PFSK-1 (cell line): ENCODE results near the gene CALY.

Experiments used
- FOXP2 ChIP-seq: optimal IDR thresholded peaks from 2 replicates; pipeline ENCODE3; 2011; ENCODE audit warnings: borderline replicate concordance, control low read depth, inconsistent platforms; ENCODE audit not compliant: insufficient read depth; ENCODE audit errors: extremely low read length, extremely low read depth
- POLR2AphosphoS5 ChIP-seq: IDR thresholded peaks from 2 replicates; pipeline ENCODE4 v1.6.1; 2012; ENCODE audit warnings: low read depth, mild to moderate bottlenecking, control low read depth, low read length, moderate library complexity
- TAF1 ChIP-seq: IDR thresholded peaks from 2 replicates; pipeline ENCODE4 v1.6.1; 2012; ENCODE audit warnings: low read length, control low read depth, borderline replicate concordance; ENCODE audit not compliant: insufficient read depth
- TF ChIP-seq, protein P1 (sequence below), 2 experiments: IDR thresholded peaks; 2 replicates each; pipeline versions ENCODE4 v1.6.1 to v1.8.0; 2011 to 2012; ENCODE audit warnings: low read depth in 2 of 2, low read length in 2 of 2, control low read depth in 1 of 2, inconsistent platforms in 1 of 2, mild to moderate bottlenecking in 1 of 2, moderate library complexity in 1 of 2; ENCODE audit not compliant: insufficient read depth in 1 of 2

DNA sequence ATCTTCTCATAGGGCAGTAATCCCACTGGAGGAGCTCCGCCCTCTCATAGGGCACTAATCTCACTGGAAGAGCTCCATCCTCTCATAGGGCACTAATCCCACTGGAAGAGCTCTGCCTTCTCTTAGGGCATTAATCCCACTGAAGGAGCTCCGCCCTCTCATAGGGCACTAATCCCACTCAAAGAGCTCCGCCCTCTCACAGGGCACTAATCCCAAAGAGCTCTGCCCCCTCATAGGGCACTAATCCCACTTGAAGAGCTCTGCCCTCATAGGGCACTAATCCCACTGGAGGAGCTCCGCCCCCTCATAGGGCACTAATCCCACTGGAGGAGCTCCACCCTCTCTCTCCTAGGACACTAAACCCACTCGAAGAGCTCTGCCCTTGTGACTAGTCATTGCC lies 24.5 kb upstream of the CALY start:
- TF ChIP-seq, protein P1, sequence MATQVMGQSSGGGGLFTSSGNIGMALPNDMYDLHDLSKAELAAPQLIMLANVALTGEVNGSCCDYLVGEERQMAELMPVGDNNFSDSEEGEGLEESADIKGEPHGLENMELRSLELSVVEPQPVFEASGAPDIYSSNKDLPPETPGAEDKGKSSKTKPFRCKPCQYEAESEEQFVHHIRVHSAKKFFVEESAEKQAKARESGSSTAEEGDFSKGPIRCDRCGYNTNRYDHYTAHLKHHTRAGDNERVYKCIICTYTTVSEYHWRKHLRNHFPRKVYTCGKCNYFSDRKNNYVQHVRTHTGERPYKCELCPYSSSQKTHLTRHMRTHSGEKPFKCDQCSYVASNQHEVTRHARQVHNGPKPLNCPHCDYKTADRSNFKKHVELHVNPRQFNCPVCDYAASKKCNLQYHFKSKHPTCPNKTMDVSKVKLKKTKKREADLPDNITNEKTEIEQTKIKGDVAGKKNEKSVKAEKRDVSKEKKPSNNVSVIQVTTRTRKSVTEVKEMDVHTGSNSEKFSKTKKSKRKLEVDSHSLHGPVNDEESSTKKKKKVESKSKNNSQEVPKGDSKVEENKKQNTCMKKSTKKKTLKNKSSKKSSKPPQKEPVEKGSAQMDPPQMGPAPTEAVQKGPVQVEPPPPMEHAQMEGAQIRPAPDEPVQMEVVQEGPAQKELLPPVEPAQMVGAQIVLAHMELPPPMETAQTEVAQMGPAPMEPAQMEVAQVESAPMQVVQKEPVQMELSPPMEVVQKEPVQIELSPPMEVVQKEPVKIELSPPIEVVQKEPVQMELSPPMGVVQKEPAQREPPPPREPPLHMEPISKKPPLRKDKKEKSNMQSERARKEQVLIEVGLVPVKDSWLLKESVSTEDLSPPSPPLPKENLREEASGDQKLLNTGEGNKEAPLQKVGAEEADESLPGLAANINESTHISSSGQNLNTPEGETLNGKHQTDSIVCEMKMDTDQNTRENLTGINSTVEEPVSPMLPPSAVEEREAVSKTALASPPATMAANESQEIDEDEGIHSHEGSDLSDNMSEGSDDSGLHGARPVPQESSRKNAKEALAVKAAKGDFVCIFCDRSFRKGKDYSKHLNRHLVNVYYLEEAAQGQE (IDR thresholded peaks at IDR 0.05; ENCODE audit: insufficient read depth in 1 of 2, low read depth in 2 of 2, low read length in 2 of 2) = no peak
- TF ChIP-seq POLR2AphosphoS5 (no peak), TAF1 (no peak), FOXP2 (no peak)
